A549 (cell line): ENCODE results near the gene FANCI. TPM values are rescaled to one million over a fixed set of nuclear protein-coding genes. Genes with fewer than 3 reads are reported as not detected.

Experiments
- ATAC-seq, 2 experiments: fragments of 200-7000 bp in 1 of 2; fragments of >200 bp in 1 of 2; cut with Nextera tagmentation in 1 of 2; cut with Tn5 transposase in 1 of 2; 3 replicates each; pipeline versions ENCODE4 v1.8.0 to v1.9.1; 2018 to 2020; ENCODE audit warnings: mild to moderate bottlenecking in 1 of 2, moderate library complexity in 1 of 2
- CTCF ChIA-PET: fragments of 300-600 bp; sonication (Branson Sonifier 250); formaldehyde crosslinking; extraction: SDS; loops from one replicate; lab custom pipeline; 2021; ENCODE audit warnings: antibody characterized with exemption, inconsistent platforms; lab: Yijun Ruan, JAX
- POLR2A ChIA-PET: fragments of 350-600 bp; formaldehyde crosslinking; extraction: SDS; loops from one replicate; lab custom pipeline; 2021; ENCODE audit warnings: antibody characterized with exemption, inconsistent platforms; lab: Yijun Ruan, JAX
- DNase-seq, 2 experiments: peaks; one replicate each; pipeline versions ENCODE4 v3.0.0 to v3.0.0-alpha.2; 2011 to 2016; ENCODE audit warnings: low read depth in 1 of 2, low spot score in 1 of 2
- FAIRE-seq: peaks from 2 replicates; lab custom pipeline; 2011; peaks lifted over from hg19 to GRCh38; lab: Jason Lieb, UNC
- H3K27ac ChIP-seq, 2 experiments: fragments of >200 bp; sonication (Bioruptor Twin); formaldehyde crosslinking; 3 replicates each; pipeline ENCODE4 v1.5.1; 2016 to 2017
- H3K4me1 ChIP-seq: fragments of >200 bp; sonication (Bioruptor Twin); formaldehyde crosslinking; 3 replicates; pipeline ENCODE4 v1.6.1; 2016
- H3K4me2 ChIP-seq: fragments of >200 bp; sonication (Bioruptor Twin); formaldehyde crosslinking; 3 replicates; pipeline ENCODE4 v1.6.1; 2016
- H3K4me3 ChIP-seq: fragments of >200 bp; sonication (Bioruptor Twin); formaldehyde crosslinking; 3 replicates; pipeline ENCODE4 v1.5.1; 2016
- H3K9me3 ChIP-seq: fragments of >200 bp; sonication (Bioruptor Twin); formaldehyde crosslinking; 3 replicates; pipeline ENCODE4 v1.6.1; 2016
- BCL3 ChIP-seq: fragments of >200 bp; sonication (Bioruptor Twin); formaldehyde crosslinking; IDR thresholded peaks from 3 replicates; pipeline ENCODE4 v1.6.1; 2016
- CHD2 ChIP-seq: fragments of 150-350 bp; IDR thresholded peaks from 2 replicates; pipeline ENCODE4 v1.6.1; 2014; ENCODE audit warnings: low read length; ENCODE audit not compliant: partially characterized antibody
- CHD4 ChIP-seq: fragments of 200-600 bp; sonication (generic); IDR thresholded peaks from 2 replicates; pipeline ENCODE4 v1.6.1; 2016; ENCODE audit warnings: antibody characterized with exemption, mild to moderate bottlenecking, borderline replicate concordance
- E2F6 ChIP-seq: IDR thresholded peaks from 2 replicates; pipeline ENCODE4 v1.6.1; 2012; ENCODE audit warnings: low read depth, borderline replicate concordance
- EHMT2 ChIP-seq: fragments of 200-600 bp; sonication (generic); IDR thresholded peaks from 2 replicates; pipeline ENCODE4 v1.6.1; 2016; ENCODE audit warnings: antibody characterized with exemption, low read depth, mild to moderate bottlenecking, moderate library complexity
- FOSL2 ChIP-seq, 2 experiments: fragments of 450-650 bp in 1 of 2; fragments of >200 bp in 1 of 2; sonication (Bioruptor Twin) in 1 of 2; formaldehyde crosslinking; IDR thresholded peaks; 2 replicates each; pipeline versions ENCODE4 v1.5.0 to v1.6.1; 2016 to 2020; ENCODE audit warnings: mild to moderate bottlenecking in 1 of 2, moderate library complexity in 1 of 2
- GATA3 ChIP-seq: IDR thresholded peaks from 2 replicates; pipeline ENCODE4 v1.6.1; 2012; ENCODE audit warnings: borderline replicate concordance
- HOXB5 ChIP-seq: fragments of 250-450 bp; sonication (Bioruptor Pico); IDR thresholded peaks from 2 replicates; pipeline ENCODE4 v1.5.0; 2020; ENCODE audit warnings: mild to moderate bottlenecking, moderate library complexity
- KDM1A ChIP-seq: fragments of 200-600 bp; sonication (generic); IDR thresholded peaks from 2 replicates; pipeline ENCODE4 v1.6.1; 2016; ENCODE audit warnings: low read depth, mild to moderate bottlenecking
- PHF8 ChIP-seq: fragments of 200-600 bp; sonication (generic); IDR thresholded peaks from 2 replicates; pipeline ENCODE4 v1.6.1; 2016; ENCODE audit warnings: low read depth, mild to moderate bottlenecking, antibody characterized with exemption, moderate library complexity, borderline replicate concordance
- POLR2A ChIP-seq: IDR thresholded peaks from 2 replicates; pipeline ENCODE4 v1.6.1; 2012; ENCODE audit warnings: mild to moderate bottlenecking, low read length
- RNF2 ChIP-seq: fragments of 200-600 bp; sonication (generic); IDR thresholded peaks from 2 replicates; pipeline ENCODE4 v1.6.1; 2016; ENCODE audit warnings: low read depth, mild to moderate bottlenecking, antibody characterized with exemption, moderate library complexity, borderline replicate concordance
- SREBF2 ChIP-seq: fragments of 450-650 bp; IDR thresholded peaks from 2 replicates; pipeline ENCODE4 v1.6.1; 2014; ENCODE audit warnings: mild to moderate bottlenecking, moderate library complexity
- TFCP2L1 ChIP-seq: fragments of 250-450 bp; sonication (Bioruptor Pico); IDR thresholded peaks from 2 replicates; pipeline ENCODE4 v1.5.0; 2021; ENCODE audit warnings: mild to moderate bottlenecking
- TP53 ChIP-seq: fragments of 250-450 bp; sonication (Bioruptor Pico); IDR thresholded peaks from 2 replicates; pipeline ENCODE4 v1.5.0; 2021; ENCODE audit warnings: mild to moderate bottlenecking, moderate library complexity
- ZC3H11A ChIP-seq: fragments of 450-650 bp; IDR thresholded peaks from 2 replicates; pipeline ENCODE4 v1.6.1; 2014; ENCODE audit warnings: antibody characterized with exemption, mild to moderate bottlenecking
- ZFP36 ChIP-seq: fragments of 450-650 bp; IDR thresholded peaks from 2 replicates; pipeline ENCODE4 v1.6.1; 2014; ENCODE audit warnings: borderline replicate concordance; ENCODE audit not compliant: partially characterized antibody
- ZSCAN20 ChIP-seq: fragments of 250-450 bp; sonication (Bioruptor Pico); IDR thresholded peaks from 2 replicates; pipeline ENCODE4 v1.8.0; 2022; ENCODE audit warnings: mild to moderate bottlenecking, moderate library complexity
- WGBS: methylation state at CpG from one replicate; pipeline ENCODE4 v1.1.6; 2017; ENCODE audit errors: missing lambda C conversion rate; 5-methylcytosine and 5-hydroxymethylcytosine counted together
- polyA plus RNA-seq, 4 experiments: library from polyadenylated mRNA; depleted of rRNA in 3 of 4; stranded (reverse); fragments of >200 nt; fragmentation: RNase III in 1 of 4; extraction: RNeasy Plus Mini Kit Qiagen cat#74134 plus additional on column Dnase treatment in 1 of 4; gene quantifications; 2 replicates in 3 of 4; 3 replicates in 1 of 4; pipeline ENCODE4 v1.2.3, GENCODE V29; 2011 to 2017
- TF ChIP-seq, protein P1 (sequence below): fragments of 250-450 bp; sonication (Bioruptor Pico); IDR thresholded peaks from 2 replicates; pipeline ENCODE4 v1.5.0; 2020; ENCODE audit warnings: low read depth, mild to moderate bottlenecking, moderate library complexity
- TF ChIP-seq, protein P2 (sequence below): fragments of 200-600 bp; sonication (generic); IDR thresholded peaks from 2 replicates; pipeline ENCODE4 v1.6.1; 2016; ENCODE audit warnings: antibody characterized with exemption, mild to moderate bottlenecking, moderate library complexity
- TF ChIP-seq, protein P3 (sequence below): fragments of 150-350 bp; IDR thresholded peaks from 2 replicates; pipeline ENCODE4 v1.6.1; 2014; ENCODE audit warnings: low read depth, mild to moderate bottlenecking, low read length

The FANCI gene
- polyA plus RNA-seq, 2 of the 4 experiments (the other 2 are of a cell fraction) = 101 to 123 TPM

DNA sequence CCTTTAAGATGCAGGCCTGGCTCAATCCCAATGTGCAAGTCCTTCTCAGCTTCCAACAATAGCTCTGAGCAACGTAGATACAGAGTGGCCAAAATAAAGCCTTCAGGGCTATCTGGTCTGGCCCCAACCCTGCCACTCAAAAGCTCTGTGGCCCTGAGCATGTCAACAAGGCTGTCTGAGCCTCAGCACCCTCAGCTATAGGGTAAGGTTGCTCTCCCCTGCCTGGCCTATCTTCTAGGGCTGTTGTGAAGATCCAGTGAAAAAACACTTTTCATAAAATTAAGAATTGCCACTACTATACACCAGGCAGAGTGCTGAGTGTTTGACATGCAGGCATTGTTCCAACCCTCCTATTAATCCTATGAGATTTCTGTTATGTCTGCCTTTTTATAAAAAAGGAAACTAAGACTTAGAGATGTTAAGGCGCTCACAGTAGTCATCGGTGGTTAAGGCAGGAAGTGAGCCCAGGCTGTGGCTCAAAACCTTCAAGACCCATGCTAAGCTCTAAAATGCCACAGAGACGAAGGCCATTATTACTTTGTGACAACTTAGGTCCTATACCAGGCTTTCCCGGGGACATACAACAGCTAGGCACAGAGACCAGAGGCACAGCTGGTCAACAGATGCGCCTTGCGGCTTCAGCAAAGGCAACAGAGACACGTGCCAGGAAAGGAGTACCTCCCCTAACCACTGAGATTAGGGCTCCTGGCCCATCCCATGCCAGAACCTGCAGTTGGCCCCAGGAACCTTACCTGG is 85.7 kb downstream of the FANCI start:
- DNase-seq = no peak
- no peak for FAIRE-seq
- POLR2A ChIA-PET = no interaction called here
- WGBS = 88% methylated on average over 8 of the region's 8 CpGs
- CTCF ChIA-PET = interaction anchor here (0.7 to 34.7 kb wide), 10 partner anchors 11 to 194 kb away, joined by 3 to 593 read pairs (median 4); no protein-coding TSS in a partner anchor
- H3K4me2 ChIP-seq = no peak overlapping the region
- H3K27ac ChIP-seq = no peak overlapping the region
- TF ChIP-seq RNF2 = no peak
- TF ChIP-seq SREBF2 = no peak
- no peak for TF ChIP-seq PHF8
- TF ChIP-seq, protein P1, sequence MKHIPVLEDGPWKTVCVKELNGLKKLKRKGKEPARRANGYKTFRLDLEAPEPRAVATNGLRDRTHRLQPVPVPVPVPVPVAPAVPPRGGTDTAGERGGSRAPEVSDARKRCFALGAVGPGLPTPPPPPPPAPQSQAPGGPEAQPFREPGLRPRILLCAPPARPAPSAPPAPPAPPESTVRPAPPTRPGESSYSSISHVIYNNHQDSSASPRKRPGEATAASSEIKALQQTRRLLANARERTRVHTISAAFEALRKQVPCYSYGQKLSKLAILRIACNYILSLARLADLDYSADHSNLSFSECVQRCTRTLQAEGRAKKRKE (CRISPR knock-in tag) = no peak
- no peak for TF ChIP-seq KDM1A
- TF ChIP-seq POLR2A = no peak
- no peak for TF ChIP-seq TP53
- TF ChIP-seq TFCP2L1 (CRISPR knock-in tag) = no peak
- no peak for TF ChIP-seq FOSL2 (IDR thresholded peaks at IDR 0.05)
- no peak for TF ChIP-seq FOSL2 (CRISPR knock-in tag; IDR thresholded peaks at IDR 0.05)
- TF ChIP-seq HOXB5 (CRISPR knock-in tag) = no peak
- ATAC-seq = no peak
- no peak overlapping the region for H3K4me3 ChIP-seq
- peaks cover 31% of the 10 kb centered on the region for H3K4me1 ChIP-seq
- H3K9me3 ChIP-seq = no peaks in the 10 kb centered on the region

DNA sequence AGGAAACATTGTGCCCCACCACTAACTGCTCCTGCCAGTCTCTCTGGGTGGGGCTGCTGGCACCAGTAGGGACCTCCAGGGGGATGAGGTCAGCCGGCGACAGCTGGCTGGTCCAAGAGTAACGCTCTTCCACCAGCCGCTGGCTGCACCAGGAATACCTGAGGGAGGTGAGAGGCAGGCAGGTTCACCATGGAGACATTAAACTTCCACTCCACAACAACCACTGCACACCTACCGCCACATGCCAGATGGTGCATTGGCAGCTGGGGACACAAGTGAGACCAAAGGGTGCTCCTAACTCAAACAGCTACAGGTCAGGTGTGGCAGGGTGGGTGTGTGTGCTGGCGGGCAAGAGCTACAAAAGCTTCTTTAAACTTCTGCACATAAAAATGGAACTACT is 86.3 kb downstream of the FANCI start:
- no peak for FAIRE-seq
- H3K4me2 ChIP-seq = no peak overlapping the region
- DNase-seq = no peak
- H3K27ac ChIP-seq = no peak overlapping the region
- no peak for ATAC-seq
- TF ChIP-seq, protein P2, sequence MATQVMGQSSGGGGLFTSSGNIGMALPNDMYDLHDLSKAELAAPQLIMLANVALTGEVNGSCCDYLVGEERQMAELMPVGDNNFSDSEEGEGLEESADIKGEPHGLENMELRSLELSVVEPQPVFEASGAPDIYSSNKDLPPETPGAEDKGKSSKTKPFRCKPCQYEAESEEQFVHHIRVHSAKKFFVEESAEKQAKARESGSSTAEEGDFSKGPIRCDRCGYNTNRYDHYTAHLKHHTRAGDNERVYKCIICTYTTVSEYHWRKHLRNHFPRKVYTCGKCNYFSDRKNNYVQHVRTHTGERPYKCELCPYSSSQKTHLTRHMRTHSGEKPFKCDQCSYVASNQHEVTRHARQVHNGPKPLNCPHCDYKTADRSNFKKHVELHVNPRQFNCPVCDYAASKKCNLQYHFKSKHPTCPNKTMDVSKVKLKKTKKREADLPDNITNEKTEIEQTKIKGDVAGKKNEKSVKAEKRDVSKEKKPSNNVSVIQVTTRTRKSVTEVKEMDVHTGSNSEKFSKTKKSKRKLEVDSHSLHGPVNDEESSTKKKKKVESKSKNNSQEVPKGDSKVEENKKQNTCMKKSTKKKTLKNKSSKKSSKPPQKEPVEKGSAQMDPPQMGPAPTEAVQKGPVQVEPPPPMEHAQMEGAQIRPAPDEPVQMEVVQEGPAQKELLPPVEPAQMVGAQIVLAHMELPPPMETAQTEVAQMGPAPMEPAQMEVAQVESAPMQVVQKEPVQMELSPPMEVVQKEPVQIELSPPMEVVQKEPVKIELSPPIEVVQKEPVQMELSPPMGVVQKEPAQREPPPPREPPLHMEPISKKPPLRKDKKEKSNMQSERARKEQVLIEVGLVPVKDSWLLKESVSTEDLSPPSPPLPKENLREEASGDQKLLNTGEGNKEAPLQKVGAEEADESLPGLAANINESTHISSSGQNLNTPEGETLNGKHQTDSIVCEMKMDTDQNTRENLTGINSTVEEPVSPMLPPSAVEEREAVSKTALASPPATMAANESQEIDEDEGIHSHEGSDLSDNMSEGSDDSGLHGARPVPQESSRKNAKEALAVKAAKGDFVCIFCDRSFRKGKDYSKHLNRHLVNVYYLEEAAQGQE = no peak
- TF ChIP-seq E2F6 (no peak), PHF8 (no peak), BCL3 (no peak), TP53 (no peak), ZSCAN20 (CRISPR knock-in tag) (no peak), CHD2 (no peak), CHD4 (no peak), GATA3 (no peak), EHMT2 (no peak), ZFP36 (no peak), ZC3H11A (no peak)
- TF ChIP-seq, protein P1 (CRISPR knock-in tag) = no peak
- TF ChIP-seq, protein P3, sequence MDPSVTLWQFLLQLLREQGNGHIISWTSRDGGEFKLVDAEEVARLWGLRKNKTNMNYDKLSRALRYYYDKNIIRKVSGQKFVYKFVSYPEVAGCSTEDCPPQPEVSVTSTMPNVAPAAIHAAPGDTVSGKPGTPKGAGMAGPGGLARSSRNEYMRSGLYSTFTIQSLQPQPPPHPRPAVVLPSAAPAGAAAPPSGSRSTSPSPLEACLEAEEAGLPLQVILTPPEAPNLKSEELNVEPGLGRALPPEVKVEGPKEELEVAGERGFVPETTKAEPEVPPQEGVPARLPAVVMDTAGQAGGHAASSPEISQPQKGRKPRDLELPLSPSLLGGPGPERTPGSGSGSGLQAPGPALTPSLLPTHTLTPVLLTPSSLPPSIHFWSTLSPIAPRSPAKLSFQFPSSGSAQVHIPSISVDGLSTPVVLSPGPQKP = no peak
- ChIA-PET POLR2A (no interaction called here), CTCF (interaction anchor here (0.6 to 34.7 kb wide), 10 partner anchors 11 to 193 kb away, joined by 3 to 593 read pairs (median 4); no protein-coding TSS in a partner anchor)
- no peak overlapping the region for H3K4me3 ChIP-seq
- H3K4me1 ChIP-seq = peaks cover 31% of the 10 kb centered on the region
- WGBS = 97% methylated on average over 6 of the region's 6 CpGs
- no peaks in the 10 kb centered on the region for H3K9me3 ChIP-seq
